HepG2 (cell line): Measurements from ENCODE around the gene CDK10. TPM values are rescaled to one million over a fixed set of nuclear protein-coding genes. Genes with fewer than 3 reads are reported as not detected.
A peak's percentile ranks its signal among the peaks of the same experiment; 100 is the strongest.

Experiments used
- ARNT2 ChIP-seq: sonication (generic); formaldehyde crosslinking; IDR thresholded peaks from 2 replicates; pipeline ENCODE4 v1.8.0; 2022; ENCODE audit warnings: mild to moderate bottlenecking, low read depth, missing genetic modification reagents, moderate library complexity
- EP300 ChIP-seq, 3 experiments: sonication (generic) in 1 of 3; formaldehyde crosslinking in 1 of 3; IDR thresholded peaks; 2 replicates each; pipeline versions ENCODE4 v1.5.1 to v1.6.1; 2011 to 2020; ENCODE audit warnings: low read depth in 2 of 3, low read length in 2 of 3, borderline replicate concordance in 1 of 3, improper control_type of control experiment in 1 of 3, mild to moderate bottlenecking in 1 of 3, missing genetic modification reagents in 1 of 3, moderate library complexity in 1 of 3
- HES4 ChIP-seq: sonication (generic); formaldehyde crosslinking; IDR thresholded peaks from 2 replicates; pipeline ENCODE4 v1.9.0; 2021; ENCODE audit warnings: mild to moderate bottlenecking, missing genetic modification reagents, borderline replicate concordance
- HNRNPLL ChIP-seq: fragments of 200-400 bp; formaldehyde crosslinking; IDR thresholded peaks from 2 replicates; pipeline ENCODE4 v1.6.1; 2017; ENCODE audit warnings: mild to moderate bottlenecking, low read depth, low read length; ENCODE audit not compliant: poor library complexity, severe bottlenecking
- MBD4 ChIP-seq: IDR thresholded peaks from 2 replicates; pipeline ENCODE4 v1.6.1; 2012; ENCODE audit warnings: low read length, inconsistent platforms, borderline replicate concordance
- MED13 ChIP-seq: sonication (generic); formaldehyde crosslinking; IDR thresholded peaks from 2 replicates; pipeline ENCODE4 v1.5.0; 2020; ENCODE audit warnings: missing genetic modification reagents
- PAF1 ChIP-seq: IDR thresholded peaks from 2 replicates; pipeline ENCODE4 v1.6.1; 2016; ENCODE audit warnings: missing genetic modification reagents, missing compliant biosample characterization
- RERE ChIP-seq: IDR thresholded peaks from 2 replicates; pipeline ENCODE4 v1.6.1; 2016; ENCODE audit warnings: low read depth, missing genetic modification reagents, missing compliant biosample characterization
- REST ChIP-seq, 2 experiments: IDR thresholded peaks; 2 replicates each; pipeline ENCODE4 v1.6.1; 2011 to 2012; ENCODE audit warnings: low read length in 2 of 2, borderline replicate concordance in 1 of 2, low read depth in 1 of 2, mild to moderate bottlenecking in 1 of 2, moderate library complexity in 1 of 2
- SRSF1 ChIP-seq: fragments of 200-400 bp; formaldehyde crosslinking; optimal IDR thresholded peaks from 2 replicates; pipeline ENCODE3; 2017; ENCODE audit warnings: mild to moderate bottlenecking, low read depth, low read length, moderate library complexity
- ZFP41 ChIP-seq: sonication (generic); formaldehyde crosslinking; IDR thresholded peaks from 2 replicates; pipeline ENCODE4 v1.4.0; 2020; ENCODE audit warnings: mild to moderate bottlenecking, missing genetic modification reagents, borderline replicate concordance
- ZNF121 ChIP-seq: sonication (generic); formaldehyde crosslinking; IDR thresholded peaks from 2 replicates; pipeline ENCODE4 v1.5.0; 2020; ENCODE audit warnings: mild to moderate bottlenecking, missing genetic modification reagents
- ZNF20 ChIP-seq: sonication (generic); formaldehyde crosslinking; IDR thresholded peaks from 2 replicates; pipeline ENCODE4 v1.4.0; 2020; ENCODE audit warnings: mild to moderate bottlenecking, moderate library complexity, missing genetic modification reagents
- ZNF34 ChIP-seq: sonication (generic); formaldehyde crosslinking; IDR thresholded peaks from 2 replicates; pipeline ENCODE4 v1.4.0; 2020; ENCODE audit warnings: mild to moderate bottlenecking, missing genetic modification reagents, borderline replicate concordance
- ZNF616 ChIP-seq: sonication (generic); formaldehyde crosslinking; IDR thresholded peaks from 2 replicates; pipeline ENCODE4 v1.5.0; 2020; ENCODE audit warnings: low read depth, mild to moderate bottlenecking, missing genetic modification reagents
- ZNF768 ChIP-seq: sonication (generic); formaldehyde crosslinking; IDR thresholded peaks from 2 replicates; pipeline ENCODE4 v1.4.0; 2020; ENCODE audit warnings: missing genetic modification reagents
- ZNF790 ChIP-seq: sonication (generic); formaldehyde crosslinking; IDR thresholded peaks from 2 replicates; pipeline ENCODE4 v1.8.0; 2022; ENCODE audit warnings: missing genetic modification reagents, mild to moderate bottlenecking, borderline replicate concordance
- ZNF850 ChIP-seq: sonication (generic); formaldehyde crosslinking; conservative IDR thresholded peaks from 2 replicates; pipeline ENCODE4 v1.9.0; 2021; ENCODE audit warnings: mild to moderate bottlenecking, missing genetic modification reagents
- polyA plus RNA-seq, 8 experiments: library from polyadenylated mRNA; depleted of rRNA in 3 of 8; stranded (reverse) in 7 of 8; unstranded in 1 of 8; fragments of >200 nt; fragmentation: Illumina TruSeq in 4 of 8; extraction: Trizol in 4 of 8; gene quantifications; 2 replicates each; pipeline versions ENCODE4 v1.2.1 to v1.2.3, GENCODE V29; 2011 to 2016; ENCODE audit warnings: low read depth in 4 of 8, missing spikeins in 1 of 8, mixed read lengths in 1 of 8; ENCODE audit not compliant: insufficient read depth in 1 of 8
- total RNA-seq, 5 experiments: library from RNA; depleted of rRNA; stranded (reverse); fragments of >200 nt; fragmentation: Illumina TruSeq; extraction: Trizol; gene quantifications; 2 replicates each; pipeline ENCODE4 v1.2.3, GENCODE V29; 2016; ENCODE audit warnings: low read depth in 1 of 5
- TF ChIP-seq, protein P1 (sequence below): sonication (generic); formaldehyde crosslinking; IDR thresholded peaks from 2 replicates; pipeline ENCODE4 v1.4.0; 2020; ENCODE audit warnings: missing genetic modification reagents

The CDK10 gene
- total and polyA plus RNA-seq, 2 of the 13 experiments (the other 11 are each of a cell fraction or from before 2014, with no cell fraction given): 2.5 to 3.9 TPM

GRCh38 chr16:89700100-89700648, 13.7 kb downstream of the CDK10 start (continued):
- TF ChIP-seq REST (IDR thresholded peaks at IDR 0.05; ENCODE audit: borderline replicate concordance in 1 of 2, low read depth in 1 of 2, low read length in 2 of 2): no peak
- TF ChIP-seq HNRNPLL: peak; percentile 71
- no peak for TF ChIP-seq ZNF20
- TF ChIP-seq SRSF1: no peak
- no peak for TF ChIP-seq ZNF768 (CRISPR knock-in tag)
- TF ChIP-seq ZNF34: peak; percentile 83; the same call in 1 of the 2 replicates
- TF ChIP-seq HES4 (CRISPR knock-in tag): no peak; the same call in none of the 2 replicates
- TF ChIP-seq MBD4: no peak
- peak in 1 of 2 experiments; percentile 53; a peak in 1 of 4 replicates for TF ChIP-seq EP300 (IDR thresholded peaks at IDR 0.05; ENCODE audit: low read depth in 2 of 2, low read length in 2 of 2)
- TF ChIP-seq EP300 (CRISPR knock-in tag; IDR thresholded peaks at IDR 0.05; ENCODE audit: borderline replicate concordance): peak; percentile 27; the same call in 1 of the 2 replicates
- no peak for TF ChIP-seq RERE
- no peak; the same call in 1 of the 2 replicates for TF ChIP-seq ZFP41 (CRISPR knock-in tag)
- TF ChIP-seq ZNF790 (CRISPR knock-in tag): no peak
- TF ChIP-seq ZNF121: peak; percentile 67
- TF ChIP-seq, protein P1, sequence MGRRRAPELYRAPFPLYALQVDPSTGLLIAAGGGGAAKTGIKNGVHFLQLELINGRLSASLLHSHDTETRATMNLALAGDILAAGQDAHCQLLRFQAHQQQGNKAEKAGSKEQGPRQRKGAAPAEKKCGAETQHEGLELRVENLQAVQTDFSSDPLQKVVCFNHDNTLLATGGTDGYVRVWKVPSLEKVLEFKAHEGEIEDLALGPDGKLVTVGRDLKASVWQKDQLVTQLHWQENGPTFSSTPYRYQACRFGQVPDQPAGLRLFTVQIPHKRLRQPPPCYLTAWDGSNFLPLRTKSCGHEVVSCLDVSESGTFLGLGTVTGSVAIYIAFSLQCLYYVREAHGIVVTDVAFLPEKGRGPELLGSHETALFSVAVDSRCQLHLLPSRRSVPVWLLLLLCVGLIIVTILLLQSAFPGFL (CRISPR knock-in tag): no peak
- TF ChIP-seq ZNF616: no peak
- TF ChIP-seq PAF1 (CRISPR knock-in tag): no peak
- TF ChIP-seq ZNF850 (CRISPR knock-in tag): no peak
- 0 out of 2 replicates have a peak, but pooled peaks have one; percentile 37 for TF ChIP-seq MED13 (CRISPR knock-in tag)
- peak; percentile 71; the same call in 1 of the 2 replicates for TF ChIP-seq ARNT2 (CRISPR knock-in tag)
